Thyroid gland (tissue), 4 donors: ENCODE results near the gene CACNB4. TPM values are rescaled to one million over a fixed set of nuclear protein-coding genes. Genes with fewer than 3 reads are reported as not detected.
"Not testable (repeated sequence)": the region's sequence is repeated elsewhere in the genome, so short reads cannot be mapped to it uniquely, and the experiment has no call there.

Experiments used
- DNase-seq, 2 donors: peaks; one replicate each; pipeline ENCODE4 v3.0.0-alpha.2; 2019
- H3K27ac ChIP-seq, 3 donors: fragments of 200-600 bp; sonication (generic); 1 replicate in 2 of 3; 2 replicates in 1 of 3; pipeline ENCODE4 v1.5.1; 2016 to 2019; ENCODE audit warnings: mild to moderate bottlenecking in 1 of 3, moderate library complexity in 1 of 3
- H3K27me3 ChIP-seq: fragments of 200-600 bp; sonication (generic); one replicate; pipeline ENCODE4 v1.5.1; 2019
- H3K36me3 ChIP-seq, 2 donors: fragments of 200-600 bp; sonication (generic); one replicate each; pipeline ENCODE4 v1.5.1; 2016 to 2019
- H3K4me1 ChIP-seq, 2 donors: fragments of 200-600 bp; sonication (generic); one replicate each; pipeline ENCODE4 v1.5.1; 2017 to 2019
- H3K4me3 ChIP-seq, 3 donors: fragments of 200-600 bp; sonication (generic); replicated peaks in 1 of 3; 1 replicate in 2 of 3; 2 replicates in 1 of 3; pipeline ENCODE4 v1.5.1; 2016; ENCODE audit warnings: mild to moderate bottlenecking in 1 of 3
- H3K9me3 ChIP-seq: fragments of 200-600 bp; sonication (generic); one replicate; pipeline ENCODE4 v1.5.1; 2017
- POLR2A ChIP-seq, 2 donors: fragments of 450-650 bp; IDR thresholded peaks; one replicate each; pipeline ENCODE4 v1.6.1; 2017; ENCODE audit warnings: antibody characterized with exemption in 2 of 2, mild to moderate bottlenecking in 2 of 2, moderate library complexity in 1 of 2
- WGBS, 2 donors: methylation state at CpG; one replicate each; pipeline ENCODE4 v1.1.5; 2017; 5-methylcytosine and 5-hydroxymethylcytosine counted together
- intact Hi-C: fragments of 100-400 bp; cut with DNase I; formaldehyde crosslinking; loops from one replicate; pipeline ENCODE4 v1.15.1; 2023
- total RNA-seq, 4 donors: library from RNA; depleted of rRNA; stranded (reverse); fragments of >200 nt; gene quantifications; one replicate each; pipeline ENCODE4 v1.2.3, GENCODE V29; 2016
- TF ChIP-seq, protein P1 (sequence below), 6 experiments: fragments of 200-600 bp in 3 of 6; fragments of 450-650 bp in 3 of 6; sonication (generic) in 3 of 6; IDR thresholded peaks; one replicate each; pipeline ENCODE4 v1.5.1; 2016 to 2019; ENCODE audit warnings: antibody characterized with exemption in 6 of 6, mild to moderate bottlenecking in 2 of 6, inconsistent platforms in 1 of 6, moderate library complexity in 1 of 6

Gene CACNB4
- total RNA-seq, 4 donors from 2014 or later: 3.0 to 3.6 (median 3.2) TPM

DNA sequence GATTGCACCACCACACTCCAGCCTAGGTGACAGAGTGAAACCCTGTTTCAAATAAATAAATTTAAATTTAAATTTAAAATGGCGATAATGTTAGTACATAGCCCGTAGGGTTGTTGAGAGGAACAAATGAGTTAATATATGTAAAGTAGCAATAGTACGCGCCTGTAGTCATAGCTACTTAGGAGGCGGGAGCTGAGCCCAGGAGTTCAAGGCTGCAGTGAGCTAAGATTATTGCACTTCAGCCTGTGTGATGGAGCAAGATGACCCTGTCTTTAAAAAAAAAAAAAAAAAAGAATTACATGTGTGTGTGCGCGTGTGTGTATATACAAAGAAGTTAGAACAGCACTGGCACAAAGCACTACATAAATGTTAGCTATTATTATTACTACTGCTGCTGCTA lies 153.2 kb downstream of the CACNB4 start:
- no peak for TF ChIP-seq POLR2A (IDR thresholded peaks at IDR 0.05)
- TF ChIP-seq, protein P1, sequence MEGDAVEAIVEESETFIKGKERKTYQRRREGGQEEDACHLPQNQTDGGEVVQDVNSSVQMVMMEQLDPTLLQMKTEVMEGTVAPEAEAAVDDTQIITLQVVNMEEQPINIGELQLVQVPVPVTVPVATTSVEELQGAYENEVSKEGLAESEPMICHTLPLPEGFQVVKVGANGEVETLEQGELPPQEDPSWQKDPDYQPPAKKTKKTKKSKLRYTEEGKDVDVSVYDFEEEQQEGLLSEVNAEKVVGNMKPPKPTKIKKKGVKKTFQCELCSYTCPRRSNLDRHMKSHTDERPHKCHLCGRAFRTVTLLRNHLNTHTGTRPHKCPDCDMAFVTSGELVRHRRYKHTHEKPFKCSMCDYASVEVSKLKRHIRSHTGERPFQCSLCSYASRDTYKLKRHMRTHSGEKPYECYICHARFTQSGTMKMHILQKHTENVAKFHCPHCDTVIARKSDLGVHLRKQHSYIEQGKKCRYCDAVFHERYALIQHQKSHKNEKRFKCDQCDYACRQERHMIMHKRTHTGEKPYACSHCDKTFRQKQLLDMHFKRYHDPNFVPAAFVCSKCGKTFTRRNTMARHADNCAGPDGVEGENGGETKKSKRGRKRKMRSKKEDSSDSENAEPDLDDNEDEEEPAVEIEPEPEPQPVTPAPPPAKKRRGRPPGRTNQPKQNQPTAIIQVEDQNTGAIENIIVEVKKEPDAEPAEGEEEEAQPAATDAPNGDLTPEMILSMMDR (IDR thresholded peaks at IDR 0.05): no peak
- no peak overlapping the region for H3K4me3 ChIP-seq
- H3K4me1 ChIP-seq: peaks cover 6 to 16% of the 10 kb centered on the region in 2 donors
- no peaks in the 10 kb centered on the region for H3K36me3 ChIP-seq
- 98% methylated on average over 7 of the region's 7 CpGs for WGBS, 2 donors
- intact Hi-C loops: no loop called here
- H3K27ac ChIP-seq: no peak overlapping the region
- no peaks in the 10 kb centered on the region for H3K27me3 ChIP-seq
- DNase-seq: no peak
- H3K9me3 ChIP-seq: no peaks in the 10 kb centered on the region

DNA sequence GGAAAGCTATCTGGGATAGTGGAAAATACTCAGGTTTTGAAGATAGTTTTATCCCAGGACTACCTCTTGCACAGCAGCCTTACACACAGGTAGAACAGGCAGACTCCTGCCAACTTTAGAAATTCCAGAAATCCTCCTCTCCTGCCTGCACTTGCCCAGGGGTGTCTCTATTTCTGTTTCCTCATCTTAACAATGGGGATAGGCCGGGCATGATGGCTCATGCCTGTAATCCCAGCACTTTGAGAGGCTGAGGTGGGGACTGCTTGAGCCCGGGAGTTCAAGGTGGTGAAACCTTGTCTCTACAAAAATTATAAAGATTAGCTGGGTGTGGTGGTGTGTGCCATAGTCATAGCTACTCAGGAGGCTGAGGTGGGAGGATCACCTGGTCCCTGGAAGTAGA lies 153.7 kb downstream of the CACNB4 start:
- TF ChIP-seq POLR2A (IDR thresholded peaks at IDR 0.05): no peak
- TF ChIP-seq, protein P1 (IDR thresholded peaks at IDR 0.05): no peak
- DNase-seq: no peak
- WGBS, 2 donors: 83 to 96% methylated on average over 2 of the region's 2 CpGs
- Histone ChIP-seq H3K4me1 (peaks cover 6 to 16% of the 10 kb centered on the region in 2 donors), H3K27me3 (no peaks in the 10 kb centered on the region), H3K9me3 (no peaks in the 10 kb centered on the region), H3K4me3 (no peak overlapping the region), H3K36me3 (no peaks in the 10 kb centered on the region), H3K27ac (no peak overlapping the region)
- intact Hi-C loops: no loop called here

DNA sequence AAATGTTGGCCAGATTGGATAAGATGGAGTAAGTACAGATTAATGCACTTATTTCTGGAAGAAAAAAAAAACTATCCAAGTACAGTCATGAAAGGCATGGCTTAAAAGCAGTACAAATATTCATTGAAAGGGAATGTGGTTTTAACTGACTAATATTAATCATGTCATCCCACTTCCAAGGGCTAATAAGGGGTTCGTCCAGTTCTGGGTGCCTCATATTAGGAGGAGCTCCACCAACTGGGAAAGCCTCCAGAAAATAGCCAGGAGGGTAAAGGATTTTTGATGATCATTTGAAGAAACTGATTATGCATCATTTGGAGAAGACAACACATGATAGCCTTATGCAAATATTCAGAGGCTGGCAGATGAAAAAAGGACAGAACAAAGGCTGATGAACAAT lies 155.4 kb downstream of the CACNB4 start:
- TF ChIP-seq, protein P1 (IDR thresholded peaks at IDR 0.05): no peak
- no peak for TF ChIP-seq POLR2A (IDR thresholded peaks at IDR 0.05)
- H3K9me3 ChIP-seq: no peaks in the 10 kb centered on the region
- peaks cover 6 to 16% of the 10 kb centered on the region in 2 donors for H3K4me1 ChIP-seq
- intact Hi-C loops: no loop called here
- DNase-seq: no peak
- no peaks in the 10 kb centered on the region for H3K36me3 ChIP-seq
- WGBS, 2 donors: 84 to 90% methylated on average over 1 of the region's 1 CpG
- H3K27ac ChIP-seq: no peak overlapping the region
- H3K4me3 ChIP-seq: no peak overlapping the region
- H3K27me3 ChIP-seq: no peaks in the 10 kb centered on the region

DNA sequence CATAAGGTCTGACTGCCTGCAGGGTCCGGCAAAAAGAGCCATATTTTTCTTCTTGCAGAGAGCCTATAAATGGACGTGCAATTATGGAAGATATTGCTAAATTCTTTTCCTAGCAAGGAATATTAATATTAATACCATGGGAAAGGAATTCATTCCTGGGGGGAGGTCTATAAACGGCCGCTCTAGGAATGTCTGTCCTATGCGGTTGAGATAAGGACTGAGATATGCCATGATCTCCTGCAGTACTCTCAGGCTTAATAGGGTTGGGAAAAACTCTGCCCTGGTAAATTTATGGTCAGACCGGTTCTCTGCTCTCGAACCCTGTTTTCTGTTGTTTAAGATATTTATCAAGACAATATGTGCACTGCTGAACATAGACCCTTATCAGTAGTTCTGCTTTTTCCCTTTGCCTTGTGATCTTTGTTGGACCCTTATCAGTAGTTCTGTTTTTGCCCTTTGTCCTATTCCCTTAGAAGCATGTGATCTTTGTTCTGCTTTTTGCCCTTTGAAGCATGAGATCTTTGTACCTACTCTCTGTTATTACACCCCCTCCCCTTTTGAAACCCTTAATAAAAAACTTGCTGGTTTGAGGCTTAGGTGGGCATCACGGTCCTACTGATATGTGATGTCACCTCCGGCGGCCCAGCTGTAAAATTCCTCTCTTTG lies 156.2 kb downstream of the CACNB4 start:
- intact Hi-C loops, H3K36me3 ChIP-seq, DNase-seq, H3K9me3 ChIP-seq, H3K27ac ChIP-seq, H3K27me3 ChIP-seq, H3K4me3 ChIP-seq, H3K4me1 ChIP-seq: not testable (repeated sequence)
- 96 to 97% methylated on average over 10 of the region's 10 CpGs for WGBS, 2 donors

DNA sequence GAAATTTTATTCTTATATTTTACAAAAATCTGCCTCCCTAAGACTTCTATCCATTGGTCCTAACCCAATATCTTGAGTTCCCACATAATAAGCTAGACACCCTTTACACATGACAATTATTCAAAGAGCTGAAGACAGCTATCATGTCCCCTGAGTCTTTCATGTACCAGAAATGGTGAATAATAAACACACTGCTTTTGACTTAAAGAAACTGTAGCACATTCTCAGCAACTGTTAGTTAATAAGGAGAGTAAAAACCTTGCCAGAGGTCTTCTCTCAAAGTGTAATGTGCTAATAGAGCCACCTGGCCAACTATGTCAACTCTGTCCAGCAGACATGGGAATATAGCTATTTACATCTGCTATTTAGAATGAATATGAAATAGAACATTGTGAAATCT lies 160.9 kb downstream of the CACNB4 start:
- Histone ChIP-seq H3K27me3 (no peaks in the 10 kb centered on the region), H3K4me3 (no peak overlapping the region), H3K36me3 (no peaks in the 10 kb centered on the region), H3K27ac (no peak overlapping the region), H3K4me1 (no peaks in the 10 kb centered on the region), H3K9me3 (no peaks in the 10 kb centered on the region)
- TF ChIP-seq, protein P1 (IDR thresholded peaks at IDR 0.05): no peak
- no peak for TF ChIP-seq POLR2A (IDR thresholded peaks at IDR 0.05)
- no peak for DNase-seq
- intact Hi-C loops: no loop called here
